Right lobe of liver (tissue), 6 donors: ENCODE results near the gene PLEKHA1. TPM values are rescaled to one million over a fixed set of nuclear protein-coding genes. Genes with fewer than 3 reads are reported as not detected.
A peak's percentile ranks its signal among the peaks of the same experiment; 100 is the strongest.

Experiments
- ATAC-seq, 4 donors: fragments of 200-7000 bp; cut with Tn5 transposase; one replicate each; pipeline ENCODE4 v1.9.1; 2020; ENCODE audit warnings: mild to moderate bottlenecking in 4 of 4, moderate library complexity in 4 of 4
- DNase-seq, 3 donors: peaks; one replicate each; pipeline ENCODE4 v3.0.0-alpha.2; 2020
- H3K27ac ChIP-seq, 3 donors: fragments of 200-600 bp; one replicate each; pipeline ENCODE4 v1.8.0; 2022
- H3K27me3 ChIP-seq, 2 donors: fragments of 200-600 bp; one replicate each; pipeline ENCODE4 v1.8.0; 2022
- H3K36me3 ChIP-seq, 4 donors: fragments of 200-600 bp; sonication (generic) in 1 of 4; one replicate each; pipeline versions ENCODE4 v1.5.1 to v1.8.0; 2017 to 2022; ENCODE audit warnings: control low read depth in 1 of 4
- H3K4me1 ChIP-seq, 4 donors: fragments of 200-600 bp; sonication (generic) in 1 of 4; one replicate each; pipeline versions ENCODE4 v1.5.1 to v1.8.0; 2017 to 2022; ENCODE audit warnings: control low read depth in 1 of 4
- H3K4me3 ChIP-seq, 3 donors: fragments of 200-600 bp; one replicate each; pipeline ENCODE4 v1.8.0; 2022
- H3K9me3 ChIP-seq, 4 donors: fragments of 200-600 bp; sonication (generic) in 1 of 4; one replicate each; pipeline versions ENCODE4 v1.5.1 to v1.8.0; 2017 to 2022; ENCODE audit warnings: control low read depth in 1 of 4
- POLR2A ChIP-seq: fragments of 450-650 bp; IDR thresholded peaks from one replicate; pipeline ENCODE4 v1.6.1; 2017; ENCODE audit warnings: antibody characterized with exemption, mild to moderate bottlenecking
- WGBS: methylation state at CpG from one replicate; pipeline ENCODE4 v1.1.6; 2018; ENCODE audit warnings: low coverage, low lambda C conversion rate; ENCODE audit not compliant: insufficient coverage; ENCODE audit errors: missing lambda C conversion rate; 5-methylcytosine and 5-hydroxymethylcytosine counted together
- intact Hi-C, 2 donors: fragments of 100-400 bp; cut with DNase I; formaldehyde crosslinking; loops; one replicate each; pipeline versions ENCODE4 v1.11.2 to v1.14.1; 2022
- total RNA-seq, 6 experiments: library from RNA; depleted of rRNA in 2 of 6; stranded (reverse); fragments of >200 nt in 2 of 6; fragmentation: NEBNext Ultra II Directional in 3 of 6; extraction: Animal tissue kit (Norgen Biotek cat#: 25700) in 3 of 6; gene quantifications; one replicate each; pipeline versions ENCODE4 v1.1.0 to v1.2.4, GENCODE V29; 2016 to 2023
- TF ChIP-seq, protein P1 (sequence below), 4 donors: fragments of 200-600 bp in 3 of 4; fragments of 450-650 bp in 1 of 4; IDR thresholded peaks; one replicate each; pipeline versions ENCODE4 v1.5.1 to v1.8.0; 2016 to 2022; ENCODE audit warnings: antibody characterized with exemption in 4 of 4, mild to moderate bottlenecking in 2 of 4
- donor health status: DM: no; HTN: yes; CAD: no.
- donor health status: DM: no; HTN: no; CAD: no.
- donor health status: DM: no; HTN: no; CAD: no.
- donor health status: DM: no; HTN: yes; CAD: no.
- donor health status: DM: no; HTN: yes; CAD: no.

PLEKHA1 gene
- total RNA-seq, 6 experiments from 2014 or later: 23.1 to 42.2 (median 27.5) TPM

DNA sequence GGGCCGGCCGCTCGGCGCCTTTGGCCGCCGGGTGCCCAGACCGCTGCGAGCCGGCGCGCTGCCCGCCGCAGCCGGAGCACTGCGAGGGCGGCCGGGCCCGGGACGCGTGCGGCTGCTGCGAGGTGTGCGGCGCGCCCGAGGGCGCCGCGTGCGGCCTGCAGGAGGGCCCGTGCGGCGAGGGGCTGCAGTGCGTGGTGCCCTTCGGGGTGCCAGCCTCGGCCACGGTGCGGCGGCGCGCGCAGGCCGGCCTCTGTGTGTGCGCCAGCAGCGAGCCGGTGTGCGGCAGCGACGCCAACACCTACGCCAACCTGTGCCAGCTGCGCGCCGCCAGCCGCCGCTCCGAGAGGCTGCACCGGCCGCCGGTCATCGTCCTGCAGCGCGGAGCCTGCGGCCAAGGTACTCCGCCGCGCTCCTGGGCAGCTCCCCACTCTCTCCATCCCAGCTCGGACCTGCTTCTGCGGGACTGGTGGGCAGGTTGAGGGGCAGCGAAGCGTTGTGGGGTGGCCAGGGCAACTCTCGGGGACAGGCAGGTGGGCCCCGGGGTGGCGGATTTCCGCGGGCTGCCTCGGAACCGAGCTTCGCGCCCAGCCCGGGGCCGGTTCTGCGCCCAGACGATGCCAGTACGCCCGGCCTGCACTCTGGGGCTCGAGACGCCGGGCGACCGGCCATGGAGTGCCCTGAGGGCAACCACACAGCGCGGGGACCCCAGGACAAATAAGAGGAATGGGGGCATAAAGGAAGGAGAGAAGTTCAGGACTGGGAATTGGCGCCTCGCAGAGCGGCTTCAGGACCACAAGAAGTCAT, 87.4 kb downstream of the PLEKHA1 start:
- intact Hi-C loops: no loop called here

DNA sequence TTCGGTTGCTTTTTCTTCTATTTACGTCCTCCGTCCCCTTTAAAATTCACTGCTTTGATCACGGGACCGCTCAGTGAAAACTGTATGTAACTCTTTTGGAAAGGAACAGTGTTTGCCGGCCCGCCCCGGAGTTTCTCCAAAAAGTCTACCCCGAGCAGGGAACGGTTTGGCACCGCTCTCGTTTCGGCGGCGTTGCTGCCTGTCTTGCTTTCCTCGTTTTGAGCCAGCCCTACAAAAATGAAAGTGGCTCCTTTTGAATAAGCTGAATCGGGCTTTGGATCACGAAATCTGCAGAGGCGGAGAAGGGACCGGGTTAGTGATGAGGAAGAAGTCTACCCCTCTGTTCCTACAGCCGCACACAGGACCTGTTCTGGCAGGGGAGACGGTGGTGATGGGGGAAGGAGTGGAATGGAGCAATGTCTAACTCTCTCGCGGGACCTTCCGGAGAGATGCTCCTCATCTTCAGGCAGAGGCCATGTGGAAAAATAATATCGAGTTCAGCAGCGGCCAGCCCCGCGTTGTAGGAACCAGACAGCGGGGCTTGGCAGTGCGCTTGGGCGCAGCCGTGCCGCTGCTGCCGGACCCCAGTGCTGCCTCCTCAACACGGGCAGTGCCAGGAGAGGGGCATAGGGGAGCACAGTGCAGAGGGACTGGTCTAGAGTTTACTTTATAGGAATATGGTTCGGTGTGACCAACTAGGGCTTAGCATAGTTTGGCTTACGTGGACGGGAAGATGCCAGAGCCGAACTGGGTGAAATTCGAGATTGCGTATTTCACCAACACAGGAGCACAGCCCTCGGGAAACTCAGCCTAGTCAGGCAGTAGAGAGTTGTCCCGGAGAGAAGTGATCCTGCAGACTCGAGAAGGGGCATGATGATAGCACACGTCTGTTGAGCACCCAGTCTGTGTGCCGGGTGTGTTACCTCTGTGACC, 88.3 kb downstream of the PLEKHA1 start:
- Histone ChIP-seq H3K9me3 (no peaks in the 10 kb centered on the region), H3K4me3 (peak overlapping the region; percentile 71 to 77 (median 72)), H3K27ac (peak overlapping the region; percentile 58 to 82 (median 62)), H3K27me3 (no peaks in the 10 kb centered on the region), H3K4me1 (peaks cover 0 to 16% (median 6%) of the 10 kb centered on the region in 4 donors), H3K36me3 (no peaks in the 10 kb centered on the region)
- ATAC-seq (peak; percentile 19 to 57 (median 42)), DNase-seq (peak; percentile 52 to 77 (median 66))
- WGBS: 12% methylated on average over 33 of the region's 47 CpGs
- intact Hi-C loops: no loop called here
- TF ChIP-seq POLR2A: no peak
- TF ChIP-seq, protein P1, sequence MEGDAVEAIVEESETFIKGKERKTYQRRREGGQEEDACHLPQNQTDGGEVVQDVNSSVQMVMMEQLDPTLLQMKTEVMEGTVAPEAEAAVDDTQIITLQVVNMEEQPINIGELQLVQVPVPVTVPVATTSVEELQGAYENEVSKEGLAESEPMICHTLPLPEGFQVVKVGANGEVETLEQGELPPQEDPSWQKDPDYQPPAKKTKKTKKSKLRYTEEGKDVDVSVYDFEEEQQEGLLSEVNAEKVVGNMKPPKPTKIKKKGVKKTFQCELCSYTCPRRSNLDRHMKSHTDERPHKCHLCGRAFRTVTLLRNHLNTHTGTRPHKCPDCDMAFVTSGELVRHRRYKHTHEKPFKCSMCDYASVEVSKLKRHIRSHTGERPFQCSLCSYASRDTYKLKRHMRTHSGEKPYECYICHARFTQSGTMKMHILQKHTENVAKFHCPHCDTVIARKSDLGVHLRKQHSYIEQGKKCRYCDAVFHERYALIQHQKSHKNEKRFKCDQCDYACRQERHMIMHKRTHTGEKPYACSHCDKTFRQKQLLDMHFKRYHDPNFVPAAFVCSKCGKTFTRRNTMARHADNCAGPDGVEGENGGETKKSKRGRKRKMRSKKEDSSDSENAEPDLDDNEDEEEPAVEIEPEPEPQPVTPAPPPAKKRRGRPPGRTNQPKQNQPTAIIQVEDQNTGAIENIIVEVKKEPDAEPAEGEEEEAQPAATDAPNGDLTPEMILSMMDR (IDR thresholded peaks at IDR 0.05): no peak

More for the DNA sequence above, 87.4 kb downstream of the PLEKHA1 start:
- Histone ChIP-seq H3K4me3 (peak overlapping the region; percentile 71 to 77 (median 72)), H3K36me3 (no peaks in the 10 kb centered on the region), H3K9me3 (no peaks in the 10 kb centered on the region), H3K4me1 (peaks cover 0 to 16% (median 6%) of the 10 kb centered on the region in 4 donors), H3K27ac (peak overlapping the region; percentile 58 to 82 (median 62)), H3K27me3 (no peaks in the 10 kb centered on the region)
- under 1% methylated on average over 18 of the region's 95 CpGs for WGBS
- ATAC-seq (peak; percentile 37 to 80 (median 77)), DNase-seq (peak; percentile 51 to 81 (median 79))
- TF ChIP-seq, protein P1 (IDR thresholded peaks at IDR 0.05): no peak
- peak; percentile 32 for TF ChIP-seq POLR2A

DNA sequence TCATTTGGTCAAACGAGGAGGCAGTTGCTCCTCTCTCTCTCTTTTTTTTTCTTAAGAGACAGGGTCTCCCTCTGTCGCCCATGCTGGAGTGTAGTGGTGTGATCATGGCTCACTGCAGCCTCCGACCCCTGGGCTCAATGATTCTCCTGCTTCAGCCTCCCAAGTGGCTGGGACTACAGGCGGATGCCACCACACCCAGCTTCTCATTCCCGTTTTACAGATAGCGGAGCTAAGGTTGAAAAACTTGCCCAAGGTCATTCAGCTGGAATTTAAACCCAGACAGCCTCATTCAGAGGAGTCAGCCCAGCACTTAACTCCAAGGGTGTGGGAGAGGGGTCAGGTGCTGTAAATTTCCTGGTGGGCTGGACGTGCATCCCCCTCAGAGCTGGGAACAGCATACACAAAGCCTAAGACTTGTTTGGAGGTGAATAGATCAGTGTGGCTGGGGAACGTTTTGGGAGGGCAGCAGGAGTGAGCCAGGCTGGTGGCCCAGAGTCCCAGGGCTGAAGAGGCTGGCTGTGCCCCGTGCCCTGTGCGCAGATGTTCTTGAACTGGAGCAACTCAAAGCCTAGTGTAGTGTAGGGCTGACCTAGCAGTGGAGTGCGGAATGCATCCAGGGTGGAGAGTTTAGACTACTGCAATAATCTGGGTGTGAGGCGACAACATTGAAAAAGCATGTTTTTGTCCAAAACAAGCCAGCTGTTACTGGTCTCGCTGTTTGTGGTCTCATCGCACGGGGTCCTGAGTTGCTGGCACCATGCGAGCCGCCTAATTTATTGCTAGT, 89.2 kb downstream of the PLEKHA1 start:
- no peak for ATAC-seq
- Histone ChIP-seq H3K36me3 (no peaks in the 10 kb centered on the region), H3K4me1 (peaks cover 0 to 16% (median 6%) of the 10 kb centered on the region in 4 donors), H3K27me3 (no peaks in the 10 kb centered on the region), H3K4me3 (peak overlapping the region; percentile 71 to 77 (median 72)), H3K27ac (no peak overlapping the region), H3K9me3 (no peaks in the 10 kb centered on the region)
- intact Hi-C loops: no loop called here
- 71% methylated on average over 8 of the region's 17 CpGs for WGBS
- no peak for TF ChIP-seq POLR2A
- TF ChIP-seq, protein P1 (IDR thresholded peaks at IDR 0.05): no peak
- peak in 1 of 3 donors; percentile 32 for DNase-seq

DNA sequence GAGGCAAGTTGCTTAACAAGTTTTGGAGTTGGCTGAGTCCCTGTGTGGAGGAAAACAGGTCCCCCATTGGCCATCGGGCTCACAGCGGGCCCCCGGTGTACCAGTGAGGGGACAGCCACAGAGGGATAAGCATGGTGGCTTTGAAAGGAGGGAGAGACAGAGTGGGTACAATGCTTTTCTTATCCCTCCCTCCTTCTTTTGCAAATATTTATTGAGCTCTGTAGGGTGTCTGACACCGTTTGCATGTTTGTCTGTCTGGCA, 89.7 kb downstream of the PLEKHA1 start:
- H3K9me3 ChIP-seq: no peaks in the 10 kb centered on the region
- intact Hi-C loops: no loop called here
- no peak for ATAC-seq
- H3K27me3 ChIP-seq: no peaks in the 10 kb centered on the region
- H3K36me3 ChIP-seq: no peaks in the 10 kb centered on the region
- H3K4me1 ChIP-seq: peaks cover 0 to 16% (median 7%) of the 10 kb centered on the region in 4 donors
- no peak for DNase-seq
- no peak overlapping the region for H3K4me3 ChIP-seq
- WGBS: 66% methylated on average over 4 of the region's 4 CpGs
- no peak overlapping the region for H3K27ac ChIP-seq
- no peak for TF ChIP-seq POLR2A
- TF ChIP-seq, protein P1 (IDR thresholded peaks at IDR 0.05): no peak
